ENCODE results near the gene NMD3.
A peak's percentile ranks its signal among the peaks of the same experiment; 100 is the strongest.
"Not testable (repeated sequence)": the region's sequence is repeated elsewhere in the genome, so short reads cannot be mapped to it uniquely, and the experiment has no call there.

The NMD3 gene

GRCh38 chr3:161220850-161221753 lies at the start of gene NMD3:
NMD3 (plus strand) TSS chr3:161221311; CDS start chr3:161222014, 703 bp downstream.
- DNase-seq (ENCODE audit: low read depth in 2 of 2) = peak; percentile 84 to 86

- no peak for DNase-seq (ENCODE audit: low read depth in 2 of 2)
Observed at GRCh38 chr3:161171639-161172552, 49.2 kb upstream of the NMD3 start.

GRCh38 chr3:161175506-161175905 lies 45.6 kb upstream of the NMD3 start:
- no peak for DNase-seq (ENCODE audit: low read depth in 2 of 2)

GRCh38 chr3:161177991-161178390 lies 43.1 kb upstream of the NMD3 start:
- no peak for DNase-seq (ENCODE audit: low read depth in 2 of 2)

- DNase-seq (ENCODE audit: low read depth in 2 of 2) = not testable (repeated sequence)
Observed at GRCh38 chr3:161181371-161181770, 39.7 kb upstream of the NMD3 start.

- DNase-seq (ENCODE audit: low read depth in 2 of 2) = no peak
Observed at GRCh38 chr3:161187046-161187445, 34.1 kb upstream of the NMD3 start.

- DNase-seq (ENCODE audit: low read depth in 2 of 2) = no peak
Observed at GRCh38 chr3:161197855-161198850, 23.0 kb upstream of the NMD3 start.

GRCh38 chr3:161199926-161200325 lies 21.2 kb upstream of the NMD3 start:
- no peak for DNase-seq (ENCODE audit: low read depth in 2 of 2)

- DNase-seq (ENCODE audit: low read depth in 2 of 2) = no peak
Observed at GRCh38 chr3:161203485-161204098, 17.5 kb upstream of the NMD3 start.

GRCh38 chr3:161208931-161209330 lies 12.2 kb upstream of the NMD3 start:
- DNase-seq (ENCODE audit: low read depth in 2 of 2) = no peak

GRCh38 chr3:161212171-161212771 lies 8.8 kb upstream of the NMD3 start:
- DNase-seq (ENCODE audit: low read depth in 2 of 2) = no peak

- DNase-seq (ENCODE audit: low read depth in 2 of 2) = no peak
Observed at GRCh38 chr3:161212906-161213305, 8.2 kb upstream of the NMD3 start.

GRCh38 chr3:161213644-161214043 lies 7.5 kb upstream of the NMD3 start:
- no peak for DNase-seq (ENCODE audit: low read depth in 2 of 2)

GRCh38 chr3:161215185-161215584 lies 5.9 kb upstream of the NMD3 start:
- no peak for DNase-seq (ENCODE audit: low read depth in 2 of 2)

GRCh38 chr3:161217496-161217895 lies 3.6 kb upstream of the NMD3 start:
- no peak for DNase-seq (ENCODE audit: low read depth in 2 of 2)

- DNase-seq (ENCODE audit: low read depth in 2 of 2) = no peak
Observed at GRCh38 chr3:161219495-161219894, 1.6 kb upstream of the NMD3 start.

- DNase-seq (ENCODE audit: low read depth in 2 of 2) = no peak
Observed at GRCh38 chr3:161221806-161222600, 892 bp downstream of the NMD3 start.

- DNase-seq (ENCODE audit: low read depth in 2 of 2) = peak in 1 of 2 experiments; percentile 15
Observed at GRCh38 chr3:161222662-161223061, 1.6 kb downstream of the NMD3 start.

GRCh38 chr3:161224786-161225185 lies 3.7 kb downstream of the NMD3 start:
- DNase-seq (ENCODE audit: low read depth in 2 of 2) = no peak

All from fibroblast of skin of left biceps (primary cell).